ENCODE results near the gene SBF2.
"Not testable (repeated sequence)": the region's sequence is repeated elsewhere in the genome, so short reads cannot be mapped to it uniquely, and the experiment has no call there.

The SBF2 gene

DNA sequence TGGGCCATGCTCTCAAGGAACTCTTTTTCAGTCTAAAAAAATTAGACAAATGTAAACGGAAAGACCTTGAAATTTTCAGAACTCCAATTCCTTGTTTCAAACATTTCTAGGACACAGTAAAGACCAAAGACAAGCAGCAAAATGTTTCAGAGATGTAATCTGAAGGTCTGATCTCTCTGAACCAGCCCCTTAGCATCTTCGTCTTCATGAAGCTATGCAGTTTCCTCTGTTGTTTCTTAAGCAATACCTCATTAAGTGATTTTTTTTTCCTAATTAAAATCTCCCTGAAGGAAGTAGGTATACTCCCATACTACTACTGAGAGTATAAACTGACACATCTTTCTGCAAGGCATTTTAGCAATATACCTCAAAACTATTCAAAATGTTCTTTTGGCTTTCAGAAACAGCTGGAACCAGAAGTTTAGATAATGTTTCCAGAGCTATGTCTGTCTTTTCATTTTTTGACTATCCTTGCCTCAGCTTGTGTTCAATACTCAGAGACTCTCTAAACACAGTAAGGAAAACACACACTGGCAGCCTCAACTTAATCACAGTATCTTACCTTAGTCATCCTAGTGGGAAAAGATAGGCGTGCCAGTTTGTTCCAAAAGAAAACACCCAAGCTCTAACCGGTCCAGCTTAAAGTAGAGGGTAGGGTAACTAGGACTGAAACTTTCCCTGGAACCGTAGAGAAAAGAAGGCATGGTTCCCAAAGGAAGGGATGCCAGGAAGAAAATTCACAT lies 25.1 kb downstream of the SBF2 start:
- Histone ChIP-seq H3K9me3 (ENCODE audit: control insufficient read depth, insufficient read depth, low read length) (no peaks in the 10 kb centered on the region), H3K4me1 (ENCODE audit: control insufficient read depth, insufficient read depth, low read length) (no peaks in the 10 kb centered on the region), H3K27me3 (ENCODE audit: control insufficient read depth, insufficient read depth, low read length) (no peaks in the 10 kb centered on the region), H3K9ac (ENCODE audit: low read depth, low read length) (no peak overlapping the region), H3K4me3 (ENCODE audit: low read depth, low read length) (no peak overlapping the region), H3K36me3 (ENCODE audit: control insufficient read depth, insufficient read depth, low read length) (no peaks in the 10 kb centered on the region)

- Histone ChIP-seq H3K9ac (ENCODE audit: low read depth, low read length) (no peak overlapping the region), H3K4me1 (ENCODE audit: control insufficient read depth, insufficient read depth, low read length) (no peaks in the 10 kb centered on the region), H3K9me3 (ENCODE audit: control insufficient read depth, insufficient read depth, low read length) (no peaks in the 10 kb centered on the region), H3K4me3 (ENCODE audit: low read depth, low read length) (no peak overlapping the region), H3K36me3 (ENCODE audit: control insufficient read depth, insufficient read depth, low read length) (no peaks in the 10 kb centered on the region), H3K27me3 (ENCODE audit: control insufficient read depth, insufficient read depth, low read length) (no peaks in the 10 kb centered on the region)
Measured at GRCh38 chr11:10267821-10268220, 26.2 kb downstream of the SBF2 start.

- no peaks in the 10 kb centered on the region for H3K9me3 ChIP-seq (ENCODE audit: control insufficient read depth, insufficient read depth, low read length)
- no peaks in the 10 kb centered on the region for H3K4me1 ChIP-seq (ENCODE audit: control insufficient read depth, insufficient read depth, low read length)
- H3K4me3 ChIP-seq (ENCODE audit: low read depth, low read length), result no peak overlapping the region
Measured at GRCh38 chr11:10265936-10266335, 28.1 kb downstream of the SBF2 start.

DNA sequence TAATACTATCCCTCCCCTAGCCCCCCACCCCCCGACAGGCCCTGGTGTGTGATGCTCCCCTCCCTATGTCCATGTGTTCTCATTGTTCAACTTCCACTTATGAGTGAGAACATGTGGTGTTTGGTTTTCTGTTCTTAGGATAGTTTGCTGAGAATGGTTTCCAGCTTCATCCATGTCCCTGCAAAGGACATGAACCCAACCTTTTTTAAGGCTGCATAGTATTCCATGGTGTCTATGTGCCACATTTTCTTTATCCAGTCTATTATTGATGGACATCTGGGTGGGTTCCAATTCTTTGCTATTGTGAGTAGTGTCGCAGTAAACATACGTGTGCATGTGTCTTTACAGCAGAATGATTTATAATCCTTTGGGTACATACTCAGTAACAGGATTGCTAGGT lies 29.3 kb downstream of the SBF2 start:
- H3K9ac ChIP-seq (ENCODE audit: low read depth, low read length); H3K36me3 ChIP-seq (ENCODE audit: control insufficient read depth, insufficient read depth, low read length); H3K27me3 ChIP-seq (ENCODE audit: control insufficient read depth, insufficient read depth, low read length); H3K4me1 ChIP-seq (ENCODE audit: control insufficient read depth, insufficient read depth, low read length); H3K4me3 ChIP-seq (ENCODE audit: low read depth, low read length); H3K9me3 ChIP-seq (ENCODE audit: control insufficient read depth, insufficient read depth, low read length): not testable (repeated sequence)

More at GRCh38 chr11:10265936-10266335, 28.1 kb downstream of the SBF2 start:
- H3K27me3 ChIP-seq (ENCODE audit: control insufficient read depth, insufficient read depth, low read length), result no peaks in the 10 kb centered on the region
- no peak overlapping the region for H3K9ac ChIP-seq (ENCODE audit: low read depth, low read length)
- H3K36me3 ChIP-seq (ENCODE audit: control insufficient read depth, insufficient read depth, low read length), result no peaks in the 10 kb centered on the region

GRCh38 chr11:10263929-10264328 lies 30.1 kb downstream of the SBF2 start:
- Histone ChIP-seq H3K9ac (ENCODE audit: low read depth, low read length) (no peak overlapping the region), H3K27me3 (ENCODE audit: control insufficient read depth, insufficient read depth, low read length) (no peaks in the 10 kb centered on the region), H3K9me3 (ENCODE audit: control insufficient read depth, insufficient read depth, low read length) (no peaks in the 10 kb centered on the region), H3K4me1 (ENCODE audit: control insufficient read depth, insufficient read depth, low read length) (no peaks in the 10 kb centered on the region), H3K36me3 (ENCODE audit: control insufficient read depth, insufficient read depth, low read length) (no peaks in the 10 kb centered on the region), H3K4me3 (ENCODE audit: low read depth, low read length) (no peak overlapping the region)

DNA sequence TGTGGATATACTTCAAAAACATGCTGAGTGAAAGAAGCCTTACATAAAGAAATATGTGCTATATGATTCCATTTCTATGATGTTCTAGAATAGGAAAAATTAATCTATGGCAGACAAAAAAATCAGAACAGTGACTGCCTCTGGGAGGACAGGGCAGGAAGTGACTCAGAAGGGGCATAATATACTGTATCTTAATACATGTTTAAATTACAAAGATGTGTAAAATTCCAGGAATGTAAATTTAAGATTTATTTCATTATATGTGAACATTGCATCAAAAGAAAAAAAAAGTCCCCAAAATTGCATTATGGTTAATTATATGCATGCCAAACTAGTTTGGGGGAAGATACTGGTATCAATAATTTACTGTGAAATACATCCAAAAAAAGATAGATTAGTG lies 32.2 kb downstream of the SBF2 start:
- no peak overlapping the region for H3K4me3 ChIP-seq (ENCODE audit: low read depth, low read length)
- no peaks in the 10 kb centered on the region for H3K4me1 ChIP-seq (ENCODE audit: control insufficient read depth, insufficient read depth, low read length)
- H3K36me3 ChIP-seq (ENCODE audit: control insufficient read depth, insufficient read depth, low read length), result no peaks in the 10 kb centered on the region
- H3K9me3 ChIP-seq (ENCODE audit: control insufficient read depth, insufficient read depth, low read length), result no peaks in the 10 kb centered on the region
- no peaks in the 10 kb centered on the region for H3K27me3 ChIP-seq (ENCODE audit: control insufficient read depth, insufficient read depth, low read length)
- H3K9ac ChIP-seq (ENCODE audit: low read depth, low read length), result no peak overlapping the region

GRCh38 chr11:10257478-10257877 lies 36.5 kb downstream of the SBF2 start:
- no peaks in the 10 kb centered on the region for H3K36me3 ChIP-seq (ENCODE audit: control insufficient read depth, insufficient read depth, low read length)
- no peak overlapping the region for H3K9ac ChIP-seq (ENCODE audit: low read depth, low read length)
- no peaks in the 10 kb centered on the region for H3K27me3 ChIP-seq (ENCODE audit: control insufficient read depth, insufficient read depth, low read length)
- H3K4me1 ChIP-seq (ENCODE audit: control insufficient read depth, insufficient read depth, low read length), result no peaks in the 10 kb centered on the region
- no peak overlapping the region for H3K4me3 ChIP-seq (ENCODE audit: low read depth, low read length)
- no peaks in the 10 kb centered on the region for H3K9me3 ChIP-seq (ENCODE audit: control insufficient read depth, insufficient read depth, low read length)

DNA sequence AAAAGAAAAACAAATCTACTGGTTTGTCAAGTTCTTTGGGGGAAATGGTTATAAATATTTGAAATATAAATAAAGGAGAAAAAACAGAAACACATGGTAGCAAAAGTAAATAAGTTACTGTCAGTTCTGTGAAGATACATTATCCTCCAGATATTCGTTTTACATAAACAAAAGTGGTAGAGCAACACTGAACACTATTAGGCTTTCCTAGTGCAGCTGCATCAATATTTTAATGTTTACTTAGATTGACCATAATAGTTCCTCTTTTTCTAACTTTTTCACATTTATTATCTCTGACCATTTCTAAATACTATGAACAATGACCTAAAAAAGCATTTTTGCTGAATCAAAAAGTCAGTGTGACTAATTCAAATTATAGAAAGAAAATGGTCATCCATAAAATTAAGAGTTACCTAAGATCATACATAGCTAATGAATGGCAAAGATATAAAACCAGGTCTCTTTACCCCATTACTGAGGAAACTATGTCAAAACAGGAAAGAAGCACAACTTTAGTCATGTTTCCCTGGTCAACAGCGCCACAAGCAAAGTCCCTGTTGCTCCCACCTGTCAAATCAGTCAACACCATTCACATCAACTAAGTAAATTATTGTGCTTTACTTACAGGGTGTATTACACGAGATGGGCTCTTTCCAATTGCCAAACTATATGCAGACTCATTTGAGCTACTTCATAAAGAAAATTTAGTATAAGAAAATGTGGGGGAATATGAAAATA lies 38.5 kb downstream of the SBF2 start:
- H3K27me3 ChIP-seq (ENCODE audit: control insufficient read depth, insufficient read depth, low read length), result no peaks in the 10 kb centered on the region
- no peaks in the 10 kb centered on the region for H3K36me3 ChIP-seq (ENCODE audit: control insufficient read depth, insufficient read depth, low read length)
- H3K9ac ChIP-seq (ENCODE audit: low read depth, low read length), result no peak overlapping the region
- no peaks in the 10 kb centered on the region for H3K9me3 ChIP-seq (ENCODE audit: control insufficient read depth, insufficient read depth, low read length)
- H3K4me1 ChIP-seq (ENCODE audit: control insufficient read depth, insufficient read depth, low read length), result peaks cover 6% of the 10 kb centered on the region
- H3K4me3 ChIP-seq (ENCODE audit: low read depth, low read length), result no peak overlapping the region

DNA sequence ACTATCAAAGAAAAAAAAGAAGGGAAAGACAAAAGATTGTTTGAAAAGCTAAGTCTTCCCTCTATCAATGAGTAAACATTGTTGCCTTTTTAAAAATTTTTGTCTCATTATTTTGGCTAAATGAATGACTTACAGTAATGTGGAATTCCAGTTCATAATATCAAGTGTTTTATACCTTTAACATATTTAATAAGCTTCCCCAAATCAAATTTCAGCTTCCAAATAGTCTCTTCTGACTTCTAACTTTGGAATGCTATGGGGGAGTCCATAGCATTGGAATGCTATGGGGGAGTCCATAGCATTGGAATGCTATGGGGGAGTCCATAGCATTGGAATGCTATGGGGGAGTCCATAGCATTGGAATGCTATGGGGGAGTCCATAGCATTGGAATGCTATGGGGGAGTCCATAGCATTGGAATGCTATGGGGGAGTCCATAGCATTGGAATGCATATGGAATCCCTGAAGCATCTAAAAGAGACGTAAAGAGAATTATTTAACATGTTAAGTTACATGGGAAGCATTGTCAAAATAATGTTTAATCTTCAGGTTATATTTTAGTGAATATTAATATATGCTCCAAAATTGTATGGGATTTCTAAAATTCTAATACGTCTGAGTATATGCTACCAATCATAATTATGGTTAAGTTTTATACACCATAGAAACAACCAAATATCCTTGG lies 44.4 kb downstream of the SBF2 start:
- H3K36me3 ChIP-seq (ENCODE audit: control insufficient read depth, insufficient read depth, low read length); H3K9ac ChIP-seq (ENCODE audit: low read depth, low read length); H3K4me3 ChIP-seq (ENCODE audit: low read depth, low read length); H3K4me1 ChIP-seq (ENCODE audit: control insufficient read depth, insufficient read depth, low read length); H3K9me3 ChIP-seq (ENCODE audit: control insufficient read depth, insufficient read depth, low read length); H3K27me3 ChIP-seq (ENCODE audit: control insufficient read depth, insufficient read depth, low read length): not testable (repeated sequence)

- Histone ChIP-seq H3K27me3 (ENCODE audit: control insufficient read depth, insufficient read depth, low read length) (no peaks in the 10 kb centered on the region), H3K4me3 (ENCODE audit: low read depth, low read length) (no peak overlapping the region), H3K9me3 (ENCODE audit: control insufficient read depth, insufficient read depth, low read length) (peaks cover 5% of the 10 kb centered on the region), H3K36me3 (ENCODE audit: control insufficient read depth, insufficient read depth, low read length) (no peaks in the 10 kb centered on the region), H3K9ac (ENCODE audit: low read depth, low read length) (no peak overlapping the region), H3K4me1 (ENCODE audit: control insufficient read depth, insufficient read depth, low read length) (peaks cover 6% of the 10 kb centered on the region)
Measured at GRCh38 chr11:10247011-10247410, 47.0 kb downstream of the SBF2 start.

- H3K9ac ChIP-seq (ENCODE audit: low read depth, low read length), result no peak overlapping the region
- H3K4me3 ChIP-seq (ENCODE audit: low read depth, low read length), result no peak overlapping the region
- no peaks in the 10 kb centered on the region for H3K27me3 ChIP-seq (ENCODE audit: control insufficient read depth, insufficient read depth, low read length)
- peaks cover 5% of the 10 kb centered on the region for H3K9me3 ChIP-seq (ENCODE audit: control insufficient read depth, insufficient read depth, low read length)
- no peaks in the 10 kb centered on the region for H3K36me3 ChIP-seq (ENCODE audit: control insufficient read depth, insufficient read depth, low read length)
- H3K4me1 ChIP-seq (ENCODE audit: control insufficient read depth, insufficient read depth, low read length), result no peaks in the 10 kb centered on the region
Measured at GRCh38 chr11:10243896-10244575, 50.0 kb downstream of the SBF2 start.
